ENCODE measurements around the gene IGLL1.
"Not testable (repeated sequence)": the region's sequence is repeated elsewhere in the genome, so short reads cannot be mapped to it uniquely, and the experiment has no call there.

IGLL1 gene

DNA sequence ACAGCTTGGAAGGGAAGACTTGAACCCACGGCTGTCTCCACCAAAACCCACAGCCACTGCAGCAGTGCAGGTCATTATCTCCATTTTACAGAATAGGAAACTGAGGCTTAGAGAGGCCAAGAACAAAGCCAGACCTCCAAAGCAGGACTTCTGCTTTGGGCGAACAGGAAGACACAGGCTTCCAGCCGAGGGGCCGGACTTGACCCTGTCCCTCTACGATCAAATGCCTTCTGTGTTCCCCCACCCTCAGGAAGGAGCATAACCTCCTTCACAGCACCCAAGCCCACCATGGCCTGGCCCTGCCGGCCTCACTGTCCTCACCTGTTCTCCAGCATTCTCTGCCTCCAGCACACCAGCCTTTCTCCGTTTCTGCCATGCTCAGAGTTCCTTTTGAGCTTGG is 15.8 kb downstream of the IGLL1 start:
- Histone ChIP-seq H3K36me3 (ENCODE audit: control insufficient read depth in 2 of 2, insufficient read depth in 2 of 2, low read length in 2 of 2) (no peaks in the 10 kb centered on the region), H3K27ac (ENCODE audit: low read depth in 2 of 2, low read length in 2 of 2) (no peak overlapping the region), H3K9me3 (ENCODE audit: control insufficient read depth in 2 of 2, low read length in 2 of 2) (no peaks in the 10 kb centered on the region), H3K27me3 (ENCODE audit: control insufficient read depth in 2 of 2, insufficient read depth in 2 of 2, low read length in 2 of 2) (peaks cover 10 to 11% of the 10 kb centered on the region in 2 donors), H3K4me1 (ENCODE audit: control insufficient read depth in 2 of 2, insufficient read depth in 2 of 2, low read length in 2 of 2) (peaks cover 2 to 7% of the 10 kb centered on the region in 2 donors), H3K4me3 (ENCODE audit: low read length in 2 of 2) (no peak overlapping the region), H3K9ac (ENCODE audit: low read depth in 1 of 2, low read length in 2 of 2) (no peak overlapping the region)

DNA sequence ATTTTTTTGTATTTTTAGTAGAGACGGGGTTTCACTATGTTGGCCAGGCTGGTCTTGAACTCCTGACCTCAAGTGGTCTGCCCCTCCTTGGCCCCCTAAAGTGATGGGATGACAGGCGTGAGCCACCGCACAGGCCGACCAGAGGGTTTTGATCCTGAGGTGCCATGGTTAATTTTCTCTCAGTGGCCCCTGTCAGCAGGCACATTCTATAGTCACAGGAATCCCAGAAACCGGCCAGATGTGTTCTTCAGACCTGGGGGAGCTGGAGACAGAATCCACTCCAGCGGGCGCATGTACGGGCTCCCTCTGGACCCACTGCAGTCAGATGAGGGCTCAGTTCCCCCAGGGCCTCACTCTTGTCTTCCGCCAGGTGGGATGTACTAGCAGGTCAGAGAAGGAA is 17.0 kb downstream of the IGLL1 start:
- H3K4me3 ChIP-seq (ENCODE audit: low read length in 2 of 2) = no peak overlapping the region
- H3K4me1 ChIP-seq (ENCODE audit: control insufficient read depth in 2 of 2, insufficient read depth in 2 of 2, low read length in 2 of 2) = peaks cover 2 to 7% of the 10 kb centered on the region in 2 donors
- no peak overlapping the region for H3K27ac ChIP-seq (ENCODE audit: low read depth in 2 of 2, low read length in 2 of 2)
- no peak overlapping the region for H3K9ac ChIP-seq (ENCODE audit: low read depth in 1 of 2, low read length in 2 of 2)
- H3K27me3 ChIP-seq (ENCODE audit: control insufficient read depth in 2 of 2, insufficient read depth in 2 of 2, low read length in 2 of 2) = peaks cover 10 to 11% of the 10 kb centered on the region in 2 donors
- H3K9me3 ChIP-seq (ENCODE audit: control insufficient read depth in 2 of 2, low read length in 2 of 2) = no peaks in the 10 kb centered on the region
- H3K36me3 ChIP-seq (ENCODE audit: control insufficient read depth in 2 of 2, insufficient read depth in 2 of 2, low read length in 2 of 2) = no peaks in the 10 kb centered on the region

DNA sequence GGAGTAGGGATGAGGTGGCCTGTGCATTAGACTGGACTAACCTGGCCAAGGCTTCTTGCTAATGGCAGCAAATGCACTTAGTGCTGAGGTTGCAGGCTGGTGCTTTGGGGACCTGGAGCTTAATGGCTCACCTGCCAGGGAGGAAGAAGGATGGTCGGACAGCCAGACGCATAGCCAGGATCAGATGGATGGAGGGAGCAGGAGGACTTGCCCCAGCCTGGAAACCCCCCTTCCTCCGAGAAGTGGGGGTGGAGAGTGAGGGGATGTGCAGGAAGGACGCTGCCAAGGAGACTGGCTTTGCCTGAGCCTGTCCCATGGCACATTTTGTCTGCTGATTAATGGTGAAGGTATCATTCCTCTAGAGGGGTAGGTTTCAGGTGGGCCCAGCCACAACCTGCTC is 17.9 kb downstream of the IGLL1 start:
- H3K4me1 ChIP-seq (ENCODE audit: control insufficient read depth in 2 of 2, insufficient read depth in 2 of 2, low read length in 2 of 2) = peaks cover 2 to 7% of the 10 kb centered on the region in 2 donors
- no peaks in the 10 kb centered on the region for H3K9me3 ChIP-seq (ENCODE audit: control insufficient read depth in 2 of 2, low read length in 2 of 2)
- no peak overlapping the region for H3K27ac ChIP-seq (ENCODE audit: low read depth in 2 of 2, low read length in 2 of 2)
- peaks cover 8 to 10% of the 10 kb centered on the region in 2 donors for H3K27me3 ChIP-seq (ENCODE audit: control insufficient read depth in 2 of 2, insufficient read depth in 2 of 2, low read length in 2 of 2)
- no peaks in the 10 kb centered on the region for H3K36me3 ChIP-seq (ENCODE audit: control insufficient read depth in 2 of 2, insufficient read depth in 2 of 2, low read length in 2 of 2)
- no peak overlapping the region for H3K4me3 ChIP-seq (ENCODE audit: low read length in 2 of 2)
- no peak overlapping the region for H3K9ac ChIP-seq (ENCODE audit: low read depth in 1 of 2, low read length in 2 of 2)

DNA sequence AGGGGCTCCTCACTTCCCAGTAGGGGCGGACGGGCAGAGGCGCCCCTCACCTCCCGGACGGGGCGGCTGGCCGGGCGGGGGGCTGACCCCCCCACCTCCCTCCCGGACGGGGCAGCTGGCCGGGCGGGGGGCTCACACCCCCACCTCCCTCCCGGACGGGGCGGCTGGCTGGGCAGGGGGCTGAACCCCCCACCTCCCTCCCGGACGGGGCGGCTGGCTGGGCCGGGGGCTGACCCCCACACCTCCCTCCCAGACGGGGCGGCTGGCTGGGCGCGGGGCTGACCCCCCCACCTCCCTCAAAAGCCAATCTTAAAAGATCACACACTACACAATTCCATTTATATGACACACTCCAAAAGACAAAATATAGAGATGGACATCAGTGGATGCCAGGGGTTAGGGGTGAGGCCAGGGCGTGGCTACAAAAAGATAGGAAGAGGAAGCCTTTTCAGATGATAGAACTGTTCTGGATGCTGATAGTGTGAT is 19.0 kb downstream of the IGLL1 start:
- H3K36me3 ChIP-seq (ENCODE audit: control insufficient read depth in 2 of 2, insufficient read depth in 2 of 2, low read length in 2 of 2); H3K27ac ChIP-seq (ENCODE audit: low read depth in 2 of 2, low read length in 2 of 2); H3K9me3 ChIP-seq (ENCODE audit: control insufficient read depth in 2 of 2, low read length in 2 of 2); H3K27me3 ChIP-seq (ENCODE audit: control insufficient read depth in 2 of 2, insufficient read depth in 2 of 2, low read length in 2 of 2); H3K4me3 ChIP-seq (ENCODE audit: low read length in 2 of 2); H3K9ac ChIP-seq (ENCODE audit: low read depth in 1 of 2, low read length in 2 of 2); H3K4me1 ChIP-seq (ENCODE audit: control insufficient read depth in 2 of 2, insufficient read depth in 2 of 2, low read length in 2 of 2): not testable (repeated sequence)

- H3K27ac ChIP-seq (ENCODE audit: low read depth in 2 of 2, low read length in 2 of 2); H3K9ac ChIP-seq (ENCODE audit: low read depth in 1 of 2, low read length in 2 of 2); H3K36me3 ChIP-seq (ENCODE audit: control insufficient read depth in 2 of 2, insufficient read depth in 2 of 2, low read length in 2 of 2); H3K9me3 ChIP-seq (ENCODE audit: control insufficient read depth in 2 of 2, low read length in 2 of 2); H3K27me3 ChIP-seq (ENCODE audit: control insufficient read depth in 2 of 2, insufficient read depth in 2 of 2, low read length in 2 of 2); H3K4me1 ChIP-seq (ENCODE audit: control insufficient read depth in 2 of 2, insufficient read depth in 2 of 2, low read length in 2 of 2); H3K4me3 ChIP-seq (ENCODE audit: low read length in 2 of 2): not testable (repeated sequence)
These were observed 19.9 kb downstream of the IGLL1 start for GRCh38 chr22:23560215-23560614.

GRCh38 chr22:23557467-23557866 is 22.6 kb downstream of the IGLL1 start:
- Histone ChIP-seq H3K4me3 (ENCODE audit: low read length in 2 of 2) (no peak overlapping the region), H3K36me3 (ENCODE audit: control insufficient read depth in 2 of 2, insufficient read depth in 2 of 2, low read length in 2 of 2) (no peaks in the 10 kb centered on the region), H3K9ac (ENCODE audit: low read depth in 1 of 2, low read length in 2 of 2) (no peak overlapping the region), H3K27me3 (ENCODE audit: control insufficient read depth in 2 of 2, insufficient read depth in 2 of 2, low read length in 2 of 2) (no peaks in the 10 kb centered on the region), H3K9me3 (ENCODE audit: control insufficient read depth in 2 of 2, low read length in 2 of 2) (no peaks in the 10 kb centered on the region), H3K27ac (ENCODE audit: low read depth in 2 of 2, low read length in 2 of 2) (no peak overlapping the region), H3K4me1 (ENCODE audit: control insufficient read depth in 2 of 2, insufficient read depth in 2 of 2, low read length in 2 of 2) (no peaks in the 10 kb centered on the region)

DNA sequence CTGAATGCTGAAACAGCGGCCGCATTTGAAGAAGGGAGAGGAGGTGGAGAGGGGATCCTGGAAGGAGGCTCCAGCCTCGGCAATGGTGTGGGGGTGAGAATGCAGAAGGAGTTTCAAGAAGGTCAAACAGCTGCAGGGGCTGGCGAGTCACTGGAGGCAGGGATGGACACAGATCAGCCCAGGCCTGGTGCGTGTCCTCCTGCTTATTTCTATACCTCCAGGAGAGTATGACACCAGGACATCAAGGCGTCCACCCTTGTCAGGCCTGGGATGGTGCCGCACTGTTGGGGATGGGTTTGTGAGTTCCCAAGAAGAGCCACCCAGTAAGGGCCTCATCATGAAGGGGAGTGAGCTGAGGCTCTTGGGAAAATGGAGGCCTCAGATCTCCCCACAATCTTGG is 23.1 kb downstream of the IGLL1 start:
- Histone ChIP-seq H3K36me3 (ENCODE audit: control insufficient read depth in 2 of 2, insufficient read depth in 2 of 2, low read length in 2 of 2) (no peaks in the 10 kb centered on the region), H3K9ac (ENCODE audit: low read depth in 1 of 2, low read length in 2 of 2) (no peak overlapping the region), H3K27me3 (ENCODE audit: control insufficient read depth in 2 of 2, insufficient read depth in 2 of 2, low read length in 2 of 2) (no peaks in the 10 kb centered on the region), H3K9me3 (ENCODE audit: control insufficient read depth in 2 of 2, low read length in 2 of 2) (no peaks in the 10 kb centered on the region), H3K27ac (ENCODE audit: low read depth in 2 of 2, low read length in 2 of 2) (no peak overlapping the region), H3K4me1 (ENCODE audit: control insufficient read depth in 2 of 2, insufficient read depth in 2 of 2, low read length in 2 of 2) (no peaks in the 10 kb centered on the region), H3K4me3 (ENCODE audit: low read length in 2 of 2) (no peak overlapping the region)

DNA sequence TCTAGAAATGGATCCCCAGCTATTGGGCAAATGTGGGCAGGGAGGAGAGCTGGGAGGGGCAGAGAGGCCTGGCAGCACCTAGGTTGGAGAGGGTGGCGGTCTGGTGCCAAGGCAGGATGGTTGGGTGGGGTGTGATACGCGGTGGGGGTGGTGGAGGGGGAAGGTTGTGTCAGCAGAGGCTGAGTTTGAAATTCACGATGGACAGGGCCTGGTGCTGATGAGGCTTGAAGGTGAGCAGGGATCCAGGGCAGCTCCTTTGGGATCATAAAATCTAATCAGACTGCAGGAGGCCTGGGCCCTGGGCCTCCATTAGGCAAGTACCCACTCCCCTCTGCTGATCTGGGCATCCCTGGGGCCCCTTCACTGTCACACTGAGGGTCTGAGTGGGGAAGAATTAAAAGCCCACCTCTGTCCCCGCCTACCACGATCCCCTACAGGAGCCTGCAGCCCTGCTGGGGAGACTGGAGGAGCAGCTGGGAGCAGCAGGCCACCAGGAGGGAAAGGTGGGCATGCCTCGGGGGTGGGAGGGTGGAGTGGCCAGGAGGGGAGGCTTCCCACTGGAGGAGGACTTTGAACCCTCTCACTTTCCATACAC is 24.0 kb downstream of the IGLL1 start:
- Histone ChIP-seq H3K36me3 (ENCODE audit: control insufficient read depth in 2 of 2, insufficient read depth in 2 of 2, low read length in 2 of 2) (no peaks in the 10 kb centered on the region), H3K4me1 (ENCODE audit: control insufficient read depth in 2 of 2, insufficient read depth in 2 of 2, low read length in 2 of 2) (no peaks in the 10 kb centered on the region), H3K27ac (ENCODE audit: low read depth in 2 of 2, low read length in 2 of 2) (no peak overlapping the region), H3K9ac (ENCODE audit: low read depth in 1 of 2, low read length in 2 of 2) (no peak overlapping the region), H3K4me3 (ENCODE audit: low read length in 2 of 2) (no peak overlapping the region), H3K27me3 (ENCODE audit: control insufficient read depth in 2 of 2, insufficient read depth in 2 of 2, low read length in 2 of 2) (no peaks in the 10 kb centered on the region), H3K9me3 (ENCODE audit: control insufficient read depth in 2 of 2, low read length in 2 of 2) (no peaks in the 10 kb centered on the region)

- H3K9me3 ChIP-seq (ENCODE audit: control insufficient read depth in 2 of 2, low read length in 2 of 2) = no peaks in the 10 kb centered on the region
- H3K27me3 ChIP-seq (ENCODE audit: control insufficient read depth in 2 of 2, insufficient read depth in 2 of 2, low read length in 2 of 2) = no peaks in the 10 kb centered on the region
- H3K27ac ChIP-seq (ENCODE audit: low read depth in 2 of 2, low read length in 2 of 2) = no peak overlapping the region
- no peaks in the 10 kb centered on the region for H3K36me3 ChIP-seq (ENCODE audit: control insufficient read depth in 2 of 2, insufficient read depth in 2 of 2, low read length in 2 of 2)
- H3K4me3 ChIP-seq (ENCODE audit: low read length in 2 of 2) = no peak overlapping the region
- H3K9ac ChIP-seq (ENCODE audit: low read depth in 1 of 2, low read length in 2 of 2) = no peak overlapping the region
- no peaks in the 10 kb centered on the region for H3K4me1 ChIP-seq (ENCODE audit: control insufficient read depth in 2 of 2, insufficient read depth in 2 of 2, low read length in 2 of 2)
These were observed 25.0 kb downstream of the IGLL1 start for GRCh38 chr22:23555118-23555517.

DNA sequence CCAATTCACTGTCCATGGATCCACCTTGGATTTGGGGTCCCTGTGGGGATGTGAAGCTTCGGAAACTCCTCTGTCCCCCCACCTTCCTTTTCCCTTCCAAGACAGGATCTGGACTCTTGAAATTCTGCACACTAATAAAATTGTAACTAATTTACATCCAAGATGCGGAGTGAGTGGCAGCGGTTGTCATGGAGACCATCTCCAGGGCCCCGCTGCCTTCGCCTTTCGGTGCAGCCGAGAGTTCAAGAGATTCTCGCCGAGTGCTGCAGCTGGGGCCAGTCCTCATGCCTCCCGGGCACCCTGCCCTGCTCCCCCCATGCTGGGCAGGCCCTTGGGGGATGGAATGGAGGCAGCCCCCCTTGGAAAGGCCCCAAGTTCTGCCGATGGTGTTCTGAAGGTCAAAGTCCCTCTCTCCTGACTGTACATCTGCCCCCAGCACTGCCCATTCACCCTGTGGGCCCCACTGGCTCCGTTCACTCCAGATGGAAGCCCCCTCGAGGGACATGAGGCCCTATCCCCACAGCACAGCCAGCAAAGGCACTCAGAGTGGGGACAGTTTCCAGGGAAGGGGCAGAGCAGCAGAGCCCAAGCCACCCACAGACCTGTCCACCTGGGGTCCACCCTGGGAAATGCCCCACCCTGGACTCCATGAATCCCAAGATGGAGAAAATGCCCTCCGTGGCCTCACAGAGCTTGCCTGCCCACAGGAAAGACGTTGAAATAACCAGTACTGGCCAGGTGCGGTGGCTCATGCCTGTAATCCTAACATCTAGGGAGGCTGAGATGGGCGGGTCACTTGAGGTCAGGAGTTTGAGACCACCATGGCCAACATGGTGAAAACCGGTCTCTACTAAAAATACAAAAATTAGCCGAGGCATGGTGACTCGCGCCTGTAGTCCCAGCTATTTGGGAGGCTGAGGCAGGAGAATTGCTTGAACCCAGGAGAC is 25.9 kb downstream of the IGLL1 start:
- H3K27ac ChIP-seq (ENCODE audit: low read depth in 2 of 2, low read length in 2 of 2) = no peak overlapping the region
- no peaks in the 10 kb centered on the region for H3K4me1 ChIP-seq (ENCODE audit: control insufficient read depth in 2 of 2, insufficient read depth in 2 of 2, low read length in 2 of 2)
- H3K27me3 ChIP-seq (ENCODE audit: control insufficient read depth in 2 of 2, insufficient read depth in 2 of 2, low read length in 2 of 2) = no peaks in the 10 kb centered on the region
- H3K4me3 ChIP-seq (ENCODE audit: low read length in 2 of 2) = no peak overlapping the region
- no peaks in the 10 kb centered on the region for H3K36me3 ChIP-seq (ENCODE audit: control insufficient read depth in 2 of 2, insufficient read depth in 2 of 2, low read length in 2 of 2)
- H3K9ac ChIP-seq (ENCODE audit: low read depth in 1 of 2, low read length in 2 of 2) = no peak overlapping the region
- no peaks in the 10 kb centered on the region for H3K9me3 ChIP-seq (ENCODE audit: control insufficient read depth in 2 of 2, low read length in 2 of 2)
